NCI-H524 treated with DMSO at 0.1 percent for 48 hours (cell line): ENCODE results near the gene EGR2.
A peak's percentile ranks its signal among the peaks of the same experiment; 100 is the strongest.

Experiments used
- DNase-seq: peaks from one replicate; lab custom pipeline; 2025; lab: John Stamatoyannopoulos, UW

EGR2 gene

DNA sequence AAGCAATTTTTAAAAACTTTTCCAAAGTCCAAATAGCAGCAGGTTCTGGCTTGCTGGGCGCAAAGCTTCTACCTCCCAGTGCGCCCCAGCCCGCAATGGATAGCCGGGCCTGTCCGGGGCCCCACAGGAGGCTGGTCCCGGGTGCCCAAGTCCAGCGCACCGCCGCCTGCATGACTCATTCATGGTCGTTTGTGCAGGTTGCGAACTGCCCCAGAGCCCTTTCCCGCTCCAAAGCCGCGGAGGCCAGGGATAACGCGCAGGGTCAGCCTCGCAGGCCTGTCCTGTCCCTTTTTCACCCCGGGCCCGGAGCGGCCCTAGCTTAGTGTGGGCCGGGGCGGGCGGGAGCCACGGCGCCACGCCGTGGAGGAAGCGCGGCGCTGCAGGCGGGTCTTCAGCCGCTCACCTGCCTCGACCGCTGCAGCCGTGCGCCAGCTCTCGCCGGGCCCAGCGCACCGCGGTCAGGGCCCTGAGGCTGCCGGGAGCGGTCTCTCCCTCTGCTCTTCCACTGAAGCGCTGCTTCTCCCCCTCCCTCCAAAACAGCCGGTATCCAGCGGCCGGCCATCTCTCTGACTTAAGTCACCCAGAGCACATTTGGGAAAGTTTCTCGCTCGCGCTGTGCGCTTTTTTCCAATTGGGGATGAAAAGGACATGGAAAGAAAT is 1.7 kb upstream of the EGR2 start:
- no peak for DNase-seq

DNA sequence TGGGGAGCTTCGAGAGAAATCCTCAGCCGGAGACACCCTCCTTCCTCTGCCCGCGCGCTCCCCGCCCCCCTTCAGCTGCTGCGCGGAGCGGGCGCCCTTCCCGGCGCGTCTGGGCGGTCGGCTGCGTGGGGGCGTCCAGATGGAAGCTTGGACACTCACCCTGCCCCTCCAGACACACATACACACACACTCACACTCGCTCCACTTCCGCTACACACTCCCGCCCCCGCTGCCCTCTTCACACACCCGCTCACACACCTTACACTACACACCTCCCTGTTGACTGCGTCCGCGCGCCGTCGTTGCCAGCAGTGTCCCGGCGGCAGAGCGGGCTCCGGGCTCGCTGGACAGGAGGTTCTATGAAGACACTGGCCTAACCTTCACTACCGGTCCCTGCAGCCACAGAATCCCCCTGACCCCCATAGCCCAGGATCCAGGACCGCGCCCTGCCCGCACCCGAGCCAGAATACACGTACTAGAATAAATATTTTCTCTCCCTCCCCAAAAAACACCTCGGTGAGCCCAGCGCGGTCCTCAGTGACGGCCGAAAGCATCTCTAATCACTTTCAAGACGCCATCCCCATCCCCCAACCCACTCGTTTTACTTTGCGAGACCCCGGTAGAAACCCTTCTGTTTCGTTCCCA is 1.1 kb upstream of the EGR2 start:
- DNase-seq = no peak

DNA sequence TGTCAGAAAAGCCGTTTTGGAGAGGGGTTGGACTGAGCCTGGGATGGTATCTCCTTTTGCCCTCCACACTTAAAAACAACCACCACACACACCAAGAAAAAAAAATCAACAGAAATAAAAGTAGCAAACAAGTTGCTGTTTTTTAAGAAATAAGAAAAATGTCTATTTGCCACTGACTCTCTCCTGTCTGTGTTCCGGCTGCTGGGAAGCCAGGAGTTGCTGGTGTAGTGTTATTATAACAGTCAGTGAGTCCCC is 163 bp downstream of the EGR2 start:
- no peak for DNase-seq

DNA sequence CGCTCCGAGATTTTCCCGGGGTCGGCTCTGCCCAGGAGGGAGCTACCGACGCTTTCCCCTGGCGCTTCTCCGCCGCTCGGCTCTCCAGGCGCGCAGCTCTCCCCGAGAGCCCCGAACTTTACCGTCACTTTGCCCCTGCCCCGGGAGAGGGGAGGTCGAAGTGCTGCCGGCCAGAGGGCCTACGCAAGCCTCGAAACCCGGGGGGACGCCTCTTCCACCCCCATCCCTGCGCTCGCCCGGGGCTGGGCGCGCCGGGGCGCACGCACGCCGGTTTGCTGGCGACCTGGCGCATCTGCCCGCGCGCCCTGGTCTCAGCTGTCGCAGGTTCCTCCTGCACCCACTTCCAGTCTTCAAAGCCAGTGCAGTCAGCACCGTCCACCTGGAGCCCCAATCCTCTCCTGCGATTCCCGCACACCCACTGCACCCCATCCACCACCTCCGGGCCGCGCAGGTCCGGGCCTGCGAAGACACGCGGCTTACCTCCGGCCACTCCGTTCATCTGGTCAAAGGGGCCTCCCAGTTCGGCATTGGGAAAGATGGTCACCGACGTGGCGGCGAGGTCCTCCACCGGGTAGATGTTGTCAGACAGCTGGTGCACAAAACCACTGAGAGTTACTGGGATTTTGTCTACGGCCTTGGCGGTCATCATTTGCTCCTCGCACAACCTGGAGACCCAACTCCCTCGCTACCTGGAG is 638 bp downstream of the EGR2 start:
- no peak for DNase-seq

DNA sequence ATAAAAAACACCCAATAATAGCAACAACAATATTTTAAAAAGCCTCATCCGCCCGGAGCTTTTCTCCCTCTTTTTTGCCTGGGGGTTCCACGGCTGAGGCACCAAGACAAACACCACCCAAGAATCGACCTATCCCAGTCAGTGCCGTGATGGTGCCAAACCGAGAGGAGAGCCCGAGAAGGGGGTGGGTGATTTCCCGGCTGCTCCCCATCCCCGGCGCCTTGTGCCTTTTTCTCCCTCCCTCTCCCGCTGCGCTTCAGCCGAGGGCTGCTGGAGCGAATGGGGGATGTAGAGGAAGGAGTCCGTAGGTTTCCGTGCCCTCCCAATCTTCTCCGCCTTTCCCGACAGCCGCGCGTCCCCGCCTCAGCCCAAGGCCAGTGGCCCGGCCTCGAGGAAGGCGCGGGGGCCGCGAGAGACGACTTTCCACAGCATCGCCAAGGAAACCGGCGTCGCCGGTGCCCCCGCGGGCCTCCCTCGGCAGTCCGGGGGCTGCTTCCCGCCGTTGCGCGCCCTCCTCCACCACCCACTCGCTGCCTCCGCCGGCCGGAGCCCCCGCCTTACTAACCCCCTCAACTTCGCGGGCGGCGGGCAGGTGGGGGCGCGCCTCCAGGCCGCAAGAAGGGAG is 1.3 kb downstream of the EGR2 start:
- DNase-seq = no peak

DNA sequence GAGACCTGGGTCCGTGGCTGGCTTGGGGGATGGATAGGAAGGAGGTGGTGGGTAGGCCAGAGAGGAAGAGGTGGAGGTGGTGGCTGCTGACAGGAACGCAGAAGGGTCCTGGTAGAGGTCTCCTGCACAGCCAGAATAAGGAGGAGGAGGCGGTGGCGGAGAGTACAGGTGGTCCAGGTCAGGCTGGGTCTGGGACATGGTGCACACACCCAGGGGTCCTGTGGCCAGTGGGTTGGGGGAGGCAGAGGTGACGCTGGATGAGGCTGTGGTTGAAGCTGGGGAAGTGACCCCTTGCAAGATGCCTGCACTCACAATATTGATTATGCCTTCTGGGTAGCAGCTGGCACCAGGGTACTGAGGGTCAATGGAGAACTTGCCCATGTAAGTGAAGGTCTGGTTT is 2.2 kb downstream of the EGR2 start:
- no peak for DNase-seq

DNA sequence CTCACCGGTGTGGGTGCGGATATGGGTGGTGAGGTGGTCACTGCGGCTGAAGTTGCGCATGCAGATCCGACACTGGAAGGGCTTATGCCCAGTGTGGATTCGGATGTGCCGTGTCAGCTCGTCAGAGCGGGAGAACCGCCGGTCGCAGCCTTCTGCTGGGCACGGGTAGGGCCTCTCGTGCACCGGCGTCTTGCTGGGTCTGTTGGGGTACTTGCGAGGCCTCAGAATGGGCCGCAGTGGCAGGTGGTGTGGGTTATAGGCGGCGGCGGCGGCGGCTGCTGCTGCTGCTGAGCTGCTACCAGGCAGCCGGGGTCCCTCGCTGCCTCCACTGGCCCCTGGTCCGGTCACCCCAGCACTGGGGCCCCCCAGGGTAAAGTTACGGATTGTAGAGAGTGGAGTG is 2.7 kb downstream of the EGR2 start:
- DNase-seq = no peak

DNA sequence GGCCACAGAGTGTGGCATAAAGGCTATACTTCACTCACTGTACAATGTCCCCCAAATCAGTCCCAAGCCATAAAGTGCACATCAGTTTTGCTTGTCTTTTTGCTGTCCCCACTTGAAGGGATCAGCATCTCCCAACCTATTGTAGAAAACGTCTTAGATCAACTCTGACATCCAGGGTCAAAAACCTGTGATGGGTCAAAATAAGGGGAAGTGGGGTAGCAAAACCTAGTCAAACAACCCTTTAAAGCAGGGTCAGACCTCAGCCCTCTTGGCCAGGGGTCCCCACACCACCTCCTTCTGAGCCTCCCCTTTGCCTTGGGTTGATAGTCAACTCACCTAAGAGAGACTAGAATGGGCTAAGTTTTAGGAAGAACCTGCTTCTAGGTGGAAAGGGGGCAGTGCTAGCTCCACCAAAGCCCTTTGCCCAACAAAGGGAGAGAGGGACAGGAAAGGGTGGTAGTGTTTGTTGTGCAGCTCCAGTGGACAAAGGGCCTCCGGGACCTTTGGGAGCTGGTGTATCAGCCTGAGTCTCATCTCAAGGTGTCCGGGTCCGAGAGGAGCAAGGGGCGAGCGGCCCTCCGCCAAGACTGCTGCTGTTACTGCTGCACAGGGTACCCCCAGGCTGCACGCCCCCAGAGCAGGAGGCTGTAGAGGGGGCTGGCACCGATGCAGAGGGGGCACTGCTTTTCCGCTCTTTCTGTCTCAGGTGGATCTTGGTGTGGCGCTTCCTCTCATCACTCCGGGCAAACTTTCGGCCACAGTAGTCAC is 3.3 kb downstream of the EGR2 start:
- no peak for DNase-seq

DNA sequence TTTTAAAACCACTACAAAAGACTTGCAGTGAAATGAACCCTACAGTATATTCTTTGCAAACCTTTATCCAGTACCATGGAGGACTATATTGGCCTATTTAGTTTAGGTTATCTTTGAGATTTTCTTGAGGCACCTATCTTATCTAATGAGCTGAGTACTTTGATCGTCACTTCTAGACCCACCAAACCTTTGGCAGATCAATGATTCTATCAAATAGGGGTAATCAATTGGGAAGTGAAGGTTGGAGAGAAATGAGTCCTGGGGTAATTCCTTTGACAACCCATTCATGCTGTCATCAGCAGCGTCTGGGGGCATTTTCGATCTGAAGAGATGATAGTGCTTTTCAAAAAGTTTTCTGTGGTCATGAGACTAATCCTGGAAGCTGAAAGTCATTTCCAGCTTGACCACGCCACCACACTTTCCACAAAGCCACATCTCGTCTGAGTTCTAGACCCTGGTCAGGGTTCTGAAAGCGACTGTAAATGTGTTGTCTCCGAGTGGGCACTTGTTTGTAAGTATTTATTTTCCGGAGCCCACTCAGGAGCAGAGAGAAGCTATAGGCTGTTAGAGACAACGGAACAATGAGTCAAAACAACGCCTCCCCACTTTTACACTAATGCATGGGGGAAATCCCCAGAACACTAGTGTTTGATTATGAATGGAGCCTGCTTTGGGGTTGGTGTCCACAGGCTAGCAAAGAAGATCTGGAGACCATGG is 4.8 kb downstream of the EGR2 start:
- DNase-seq = no peak

DNA sequence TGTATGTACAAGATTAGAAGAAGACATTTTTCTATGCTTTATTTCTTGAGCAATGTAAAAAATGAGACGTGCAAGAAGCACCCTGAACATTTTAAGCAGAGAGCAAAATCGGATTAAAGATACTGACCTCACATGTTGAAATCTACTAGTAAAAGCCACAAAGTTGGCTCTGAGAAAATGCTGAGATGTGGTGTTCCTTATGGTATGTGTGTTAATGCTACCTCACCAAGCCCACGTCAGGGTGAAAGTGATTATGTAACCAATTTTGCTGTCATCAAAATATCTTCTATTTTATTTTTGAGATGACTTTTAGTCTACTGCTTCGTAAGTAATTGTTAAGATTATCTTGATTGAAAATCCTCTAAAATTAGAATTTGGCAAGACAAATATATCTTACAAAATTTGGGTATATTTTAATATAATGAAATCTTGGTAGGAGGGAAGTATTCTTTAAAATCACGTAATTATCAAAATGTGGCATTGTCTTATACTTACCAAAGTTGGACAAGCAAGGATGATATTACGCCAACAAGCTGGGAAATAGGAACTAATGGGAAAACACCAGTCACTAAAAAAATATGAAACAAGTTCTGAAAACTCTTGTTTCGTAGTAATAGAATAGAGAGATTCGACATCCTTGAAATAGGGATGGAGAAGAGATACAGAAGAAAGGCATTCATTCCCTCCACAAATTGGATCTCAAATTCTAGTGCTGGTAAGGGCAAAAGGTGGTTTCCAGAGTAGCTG is 5.8 kb downstream of the EGR2 start:
- no peak for DNase-seq

DNA sequence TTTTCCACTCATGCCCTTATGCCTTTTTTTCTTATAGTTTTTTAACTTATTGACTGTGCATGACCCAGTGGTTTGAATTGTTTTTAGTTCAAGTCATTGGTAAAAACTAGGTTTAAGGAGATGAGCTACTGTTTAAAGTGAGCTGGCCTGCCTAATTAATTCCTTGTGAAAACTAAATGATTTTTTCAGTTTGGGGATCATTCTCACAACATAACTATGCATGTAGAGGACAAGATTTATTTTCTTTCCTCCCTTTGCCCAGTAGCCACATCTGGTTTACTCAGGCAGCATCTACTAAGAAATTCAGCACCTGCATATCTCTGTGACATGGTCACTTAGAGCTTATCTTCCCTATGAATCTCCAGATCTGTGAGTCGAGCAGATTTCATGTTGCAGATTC is 9.9 kb downstream of the EGR2 start:
- no peak for DNase-seq

DNA sequence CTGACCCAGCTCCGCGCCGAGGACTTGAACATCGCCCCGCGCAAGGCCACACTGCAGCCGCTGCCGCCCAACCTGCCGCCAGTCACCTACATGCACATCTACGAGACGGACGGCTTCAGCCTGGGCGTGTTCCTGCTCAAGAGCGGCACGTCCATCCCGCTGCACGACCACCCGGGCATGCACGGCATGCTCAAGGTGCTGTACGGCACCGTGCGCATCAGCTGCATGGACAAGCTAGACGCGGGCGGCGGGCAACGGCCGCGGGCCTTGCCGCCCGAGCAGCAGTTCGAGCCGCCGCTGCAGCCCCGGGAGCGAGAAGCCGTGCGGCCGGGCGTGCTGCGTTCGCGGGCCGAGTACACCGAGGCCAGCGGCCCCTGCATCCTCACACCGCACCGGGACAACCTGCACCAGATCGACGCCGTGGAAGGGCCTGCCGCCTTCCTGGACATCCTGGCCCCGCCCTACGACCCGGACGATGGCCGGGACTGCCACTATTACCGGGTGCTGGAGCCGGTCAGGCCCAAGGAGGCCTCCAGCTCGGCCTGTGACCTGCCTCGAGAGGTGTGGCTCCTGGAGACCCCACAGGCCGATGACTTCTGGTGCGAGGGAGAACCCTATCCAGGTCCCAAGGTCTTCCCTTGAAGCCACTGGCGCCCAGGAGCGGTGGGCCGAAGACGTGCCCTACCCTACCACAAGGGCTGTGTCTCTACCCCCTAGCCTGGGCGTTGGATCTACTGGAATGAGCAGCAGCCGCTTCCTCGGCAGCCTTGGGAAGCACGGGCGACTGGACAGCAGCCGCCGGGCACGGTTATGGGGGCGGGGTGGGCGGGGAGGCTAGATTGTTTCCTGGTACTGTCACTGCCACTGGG is 10.7 kb downstream of the EGR2 start:
- DNase-seq = no peak

DNA sequence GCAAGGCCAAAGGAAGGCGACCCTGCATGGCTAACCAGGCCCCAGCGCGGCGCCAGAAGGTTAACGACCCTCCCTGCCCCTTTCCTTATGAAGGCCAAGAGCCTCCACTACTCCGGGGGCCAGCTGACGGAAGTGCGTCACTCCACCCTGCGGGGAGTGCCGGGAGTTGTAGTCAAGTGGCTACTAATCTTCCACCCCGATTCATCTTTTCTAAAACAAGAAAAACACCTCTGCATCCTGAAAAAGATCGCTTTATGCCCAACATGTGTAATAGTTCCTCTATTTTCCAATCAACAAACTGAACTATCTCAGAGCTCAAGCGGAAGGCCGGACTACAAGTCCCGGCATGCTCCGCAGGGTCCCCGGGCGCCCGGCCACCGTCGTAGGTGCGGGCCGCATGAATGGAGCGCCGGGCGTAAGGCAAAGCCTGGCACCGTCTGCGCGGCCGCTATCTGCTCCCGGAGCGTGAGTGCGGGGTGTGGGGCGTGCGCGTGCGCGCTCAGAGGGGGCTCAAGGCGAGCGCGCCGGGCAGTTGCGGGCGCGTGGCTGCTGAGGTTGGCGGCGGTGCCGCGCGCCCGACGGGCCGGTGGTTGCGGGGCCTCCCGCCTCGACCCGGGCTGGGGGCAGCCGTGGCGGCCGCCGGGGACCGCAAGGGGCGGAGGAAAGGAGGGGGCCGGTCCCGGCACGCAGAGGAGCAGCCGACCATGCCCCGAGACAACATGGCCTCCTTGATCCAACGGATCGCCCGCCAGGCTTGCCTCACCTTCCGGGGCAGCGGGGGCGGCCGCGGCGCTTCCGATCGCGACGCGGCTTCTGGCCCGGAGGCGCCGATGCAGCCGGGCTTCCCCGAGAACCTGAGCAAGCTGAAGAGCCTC is 11.6 kb downstream of the EGR2 start, which contains the start of gene ADO:
TSS of gene ADO (plus strand) at position 365 of the 875 bp plus-strand sequence. CDS start at position 705, 340 bp downstream.
- DNase-seq = peak; percentile 32

DNA sequence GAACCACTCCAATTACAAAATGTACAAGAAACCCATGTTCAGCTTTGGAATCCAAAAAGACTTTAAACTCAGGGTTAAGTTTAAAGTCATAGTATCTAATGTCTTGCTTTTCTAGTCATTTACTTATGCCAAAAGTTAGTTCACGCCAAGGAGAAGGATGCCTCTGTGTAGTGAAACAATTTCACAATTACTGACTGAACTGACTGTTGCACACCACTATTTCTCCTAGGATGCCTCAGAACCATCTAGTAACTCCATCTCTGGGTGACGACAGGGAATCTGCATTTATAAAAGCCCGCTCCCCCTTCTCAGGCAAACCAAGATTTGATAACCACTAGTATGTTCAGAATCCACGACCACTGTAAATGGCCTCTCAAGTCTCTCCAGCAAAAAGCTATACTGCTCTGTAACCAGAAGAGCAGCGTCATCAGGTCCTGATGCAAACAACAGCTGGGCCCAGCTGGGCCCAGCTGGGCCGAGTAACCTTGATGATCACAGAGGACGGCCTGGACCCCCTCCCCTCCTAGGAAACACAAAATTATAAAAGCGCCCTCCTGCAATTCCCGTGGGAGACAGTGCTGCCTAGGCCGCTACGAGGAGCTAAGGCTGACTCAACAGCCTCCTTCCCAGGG is 12.3 kb downstream of the EGR2 start:
- DNase-seq = no peak

DNA sequence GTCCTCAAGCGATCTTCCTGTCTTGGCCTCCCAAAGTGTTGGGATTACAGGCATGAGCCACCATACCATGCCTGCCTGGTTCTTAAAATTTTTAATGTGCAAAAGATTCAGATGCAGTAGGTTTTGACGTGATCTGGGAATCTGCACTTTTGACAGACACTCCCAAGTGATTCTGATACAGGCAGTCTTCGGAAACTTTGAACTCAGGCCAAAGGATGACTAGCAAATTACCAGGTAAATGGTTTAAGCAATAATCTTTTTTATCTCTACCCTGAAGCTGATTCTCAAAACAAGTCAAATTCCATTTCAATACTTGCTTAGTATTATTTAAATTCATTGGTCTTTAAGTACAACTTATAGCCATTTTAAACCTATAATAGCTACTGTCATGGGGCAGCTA is 14.3 kb downstream of the EGR2 start:
- no peak for DNase-seq

DNA sequence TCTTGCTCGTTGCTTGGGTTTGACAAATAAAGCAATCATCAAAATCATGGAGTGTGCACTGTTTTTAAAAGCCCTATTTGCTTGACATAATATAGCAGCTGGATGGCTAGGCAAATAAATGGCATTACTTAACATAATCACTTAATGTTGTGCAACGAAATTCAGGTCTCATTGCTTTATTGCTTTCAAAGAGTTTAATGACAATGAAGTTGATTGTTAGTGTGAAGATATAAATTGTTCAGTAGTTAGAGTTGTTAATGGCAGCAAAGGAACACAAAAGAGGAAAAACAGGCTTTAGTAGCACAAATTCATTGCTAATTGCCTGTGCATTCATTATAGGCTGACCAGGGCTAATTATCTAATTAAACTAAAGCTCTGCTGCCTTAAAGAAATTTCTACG is 19.3 kb downstream of the EGR2 start:
- DNase-seq = no peak

DNA sequence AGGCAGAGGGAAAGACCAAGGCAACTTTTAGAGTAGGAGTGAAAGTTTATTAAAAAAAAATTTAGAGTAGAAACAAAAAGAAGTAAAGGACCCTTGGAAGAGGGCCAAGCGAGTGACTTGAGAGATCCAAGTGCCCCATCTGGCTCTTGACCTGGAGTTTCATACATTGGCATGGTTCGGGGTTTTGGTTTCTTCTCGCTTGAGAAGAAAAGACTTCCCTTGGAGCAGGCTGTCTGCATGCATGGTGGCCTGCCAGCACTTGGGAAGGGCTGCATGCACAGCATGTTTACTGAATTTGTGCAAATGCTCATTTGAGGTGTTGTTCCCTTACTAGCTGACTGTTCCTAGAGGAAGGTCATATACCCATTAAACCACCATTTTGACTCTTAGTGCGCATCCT is 20.4 kb downstream of the EGR2 start:
- no peak for DNase-seq

DNA sequence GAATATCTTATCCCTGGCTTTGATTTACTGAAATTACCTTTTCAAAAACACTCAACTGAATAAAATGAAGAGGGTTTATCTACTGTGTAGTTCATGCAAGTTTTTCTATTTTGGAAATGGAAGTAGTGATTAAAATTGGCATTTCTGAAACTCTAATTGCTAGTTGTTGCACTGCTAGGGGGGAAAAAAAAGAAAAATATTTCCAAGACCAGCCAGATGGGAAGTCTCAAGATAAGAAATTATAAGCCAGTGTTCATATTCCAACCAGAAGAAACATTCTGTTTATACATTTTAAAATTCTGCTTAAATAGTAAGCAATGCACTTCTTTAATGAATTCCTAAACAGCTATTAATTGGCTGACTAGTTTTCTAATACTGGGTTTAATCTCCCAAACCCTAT is 21.1 kb downstream of the EGR2 start:
- DNase-seq = no peak

DNA sequence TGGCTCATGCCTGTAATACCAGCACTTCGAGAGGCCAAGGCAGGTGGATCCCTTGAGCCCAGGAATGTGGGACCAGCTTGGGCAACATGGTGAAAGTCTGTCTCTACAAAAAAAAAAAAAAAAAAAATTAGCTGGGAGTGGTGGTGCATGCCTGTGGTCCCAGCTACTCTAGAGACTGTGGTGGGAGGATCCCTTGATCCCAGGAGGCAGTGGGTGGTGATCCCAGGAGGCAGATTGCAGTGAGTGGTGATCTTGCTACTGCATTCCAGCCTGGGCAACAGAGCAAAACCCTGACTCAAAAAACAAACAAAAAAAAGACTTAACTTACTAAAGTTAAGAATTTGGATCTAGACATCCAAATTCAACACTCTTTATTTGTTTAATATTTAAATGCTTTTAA is 21.9 kb downstream of the EGR2 start:
- DNase-seq = no peak
